ENCODE measurements around the gene CDCA3.

DNA sequence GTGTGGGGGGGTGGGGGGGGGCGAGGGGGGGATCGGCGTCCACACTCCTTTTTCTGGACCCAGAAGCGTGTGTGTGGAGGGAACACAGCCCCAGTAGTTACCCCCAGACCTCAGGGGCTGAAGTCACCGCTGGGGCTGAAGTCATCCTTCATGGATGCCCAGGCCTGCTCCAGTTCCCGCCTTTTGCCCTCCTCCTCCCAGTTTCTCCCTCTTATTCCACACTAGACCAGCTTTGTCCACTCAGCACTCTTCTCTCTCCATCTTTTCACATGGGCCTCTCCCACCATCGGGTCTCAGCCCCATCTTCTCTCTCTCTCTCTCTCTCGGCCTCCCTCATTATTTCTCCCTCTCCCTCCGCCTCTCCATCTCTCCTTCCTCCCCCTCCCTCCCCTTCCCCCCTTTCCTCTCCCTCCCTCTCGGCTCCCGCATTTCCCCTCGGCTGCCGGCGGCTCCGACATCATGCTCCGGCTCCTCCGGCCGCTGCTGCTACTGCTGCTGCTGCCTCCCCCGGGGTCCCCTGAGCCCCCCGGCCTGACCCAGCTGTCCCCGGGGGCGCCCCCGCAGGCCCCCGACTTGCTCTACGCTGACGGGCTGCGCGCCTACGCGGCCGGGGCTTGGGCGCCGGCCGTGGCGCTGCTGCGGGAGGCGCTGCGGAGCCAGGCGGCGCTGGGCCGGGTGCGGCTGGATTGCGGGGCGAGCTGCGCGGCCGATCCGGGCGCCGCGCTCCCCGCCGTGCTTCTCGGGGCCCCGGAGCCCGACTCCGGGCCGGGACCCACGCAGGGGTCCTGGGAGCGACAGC is 22.9 kb downstream of the CDCA3 start, which contains the start of gene P3H3:
- 0 out of 2 replicates have a peak, but pooled peaks have one; percentile 49 for TF ChIP-seq EZH2phosphoT487 (IDR thresholded peaks at IDR 0.05; ENCODE audit: borderline replicate concordance, low read depth, low read length)
- TF ChIP-seq, protein P1, sequence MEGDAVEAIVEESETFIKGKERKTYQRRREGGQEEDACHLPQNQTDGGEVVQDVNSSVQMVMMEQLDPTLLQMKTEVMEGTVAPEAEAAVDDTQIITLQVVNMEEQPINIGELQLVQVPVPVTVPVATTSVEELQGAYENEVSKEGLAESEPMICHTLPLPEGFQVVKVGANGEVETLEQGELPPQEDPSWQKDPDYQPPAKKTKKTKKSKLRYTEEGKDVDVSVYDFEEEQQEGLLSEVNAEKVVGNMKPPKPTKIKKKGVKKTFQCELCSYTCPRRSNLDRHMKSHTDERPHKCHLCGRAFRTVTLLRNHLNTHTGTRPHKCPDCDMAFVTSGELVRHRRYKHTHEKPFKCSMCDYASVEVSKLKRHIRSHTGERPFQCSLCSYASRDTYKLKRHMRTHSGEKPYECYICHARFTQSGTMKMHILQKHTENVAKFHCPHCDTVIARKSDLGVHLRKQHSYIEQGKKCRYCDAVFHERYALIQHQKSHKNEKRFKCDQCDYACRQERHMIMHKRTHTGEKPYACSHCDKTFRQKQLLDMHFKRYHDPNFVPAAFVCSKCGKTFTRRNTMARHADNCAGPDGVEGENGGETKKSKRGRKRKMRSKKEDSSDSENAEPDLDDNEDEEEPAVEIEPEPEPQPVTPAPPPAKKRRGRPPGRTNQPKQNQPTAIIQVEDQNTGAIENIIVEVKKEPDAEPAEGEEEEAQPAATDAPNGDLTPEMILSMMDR (conservative IDR thresholded peaks at IDR 0.05; ENCODE audit: low read length), result 0 out of 2 replicates have a peak, but pooled peaks have one; percentile 19

Data from OCI-LY7 (cell line).